Measurements from ENCODE around the gene PLSCR4. TPM values are rescaled to one million over a fixed set of nuclear protein-coding genes. Genes with fewer than 3 reads are reported as not detected.

PLSCR4 gene
- total and polyA plus RNA-seq, 9 donors: 30.7 to 78.4 (median 50.9) TPM

GRCh38 chr3:146268535-146269219 lies 17.8 kb upstream of the PLSCR4 start:
- no peaks in the 10 kb centered on the region for H3K27me3 ChIP-seq
- 89 to 94% (median 94%) methylated on average over 6 of the region's 6 CpGs for WGBS, 3 donors
- intact Hi-C loops (cut with DNase I): no loop called here
- TF ChIP-seq POLR2A (IDR thresholded peaks at IDR 0.05) (no peak), EP300 (IDR thresholded peaks at IDR 0.05) (no peak), CTCF (IDR thresholded peaks at IDR 0.05) (no peak)
- no peak overlapping the region for H3K4me3 ChIP-seq
- no peaks in the 10 kb centered on the region for H3K36me3 ChIP-seq
- H3K27ac ChIP-seq: no peak overlapping the region
- no peaks in the 10 kb centered on the region for H3K9me3 ChIP-seq
- H3K4me1 ChIP-seq (ENCODE audit: insufficient read depth): no peaks in the 10 kb centered on the region
- no peak for DNase-seq

- Histone ChIP-seq H3K9me3 (no peaks in the 10 kb centered on the region), H3K27me3 (no peaks in the 10 kb centered on the region), H3K4me1 (ENCODE audit: insufficient read depth) (no peaks in the 10 kb centered on the region), H3K4me3 (no peak overlapping the region), H3K27ac (no peak overlapping the region), H3K36me3 (no peaks in the 10 kb centered on the region)
- intact Hi-C loops (cut with DNase I): no loop called here
- TF ChIP-seq POLR2A (IDR thresholded peaks at IDR 0.05) (no peak), CTCF (IDR thresholded peaks at IDR 0.05) (no peak), EP300 (IDR thresholded peaks at IDR 0.05) (no peak)
- 68 to 74% (median 69%) methylated on average over 1 of the region's 1 CpG for WGBS, 3 donors
- DNase-seq: no peak
These were observed 14.8 kb upstream of the PLSCR4 start for GRCh38 chr3:146265720-146266119.

- no peak overlapping the region for H3K4me3 ChIP-seq
- intact Hi-C loops (cut with DNase I): no loop called here
- H3K4me1 ChIP-seq (ENCODE audit: insufficient read depth): no peaks in the 10 kb centered on the region
- TF ChIP-seq EP300 (IDR thresholded peaks at IDR 0.05) (no peak), POLR2A (IDR thresholded peaks at IDR 0.05) (no peak), CTCF (IDR thresholded peaks at IDR 0.05) (no peak)
- H3K27ac ChIP-seq: no peak overlapping the region
- no peaks in the 10 kb centered on the region for H3K36me3 ChIP-seq
- no peaks in the 10 kb centered on the region for H3K27me3 ChIP-seq
- WGBS, 3 donors: 63 to 69% (median 69%) methylated on average over 2 of the region's 2 CpGs
- H3K9me3 ChIP-seq: no peaks in the 10 kb centered on the region
- no peak for DNase-seq
These were observed 11.6 kb upstream of the PLSCR4 start for GRCh38 chr3:146262371-146263110.

GRCh38 chr3:146259880-146260589 lies 9.1 kb upstream of the PLSCR4 start:
- H3K4me1 ChIP-seq (ENCODE audit: insufficient read depth): no peaks in the 10 kb centered on the region
- intact Hi-C loops (cut with DNase I): loop anchor here in 1 of 4 donors (10.0 kb wide), 1 partner anchor 285 kb away; the partner anchor contains the start of gene PLSCR1
- H3K9me3 ChIP-seq: no peaks in the 10 kb centered on the region
- 85 to 93% (median 87%) methylated on average over 5 of the region's 5 CpGs for WGBS, 3 donors
- TF ChIP-seq EP300 (IDR thresholded peaks at IDR 0.05) (no peak), POLR2A (IDR thresholded peaks at IDR 0.05) (no peak), CTCF (IDR thresholded peaks at IDR 0.05) (no peak)
- no peak for DNase-seq
- no peak overlapping the region for H3K4me3 ChIP-seq
- no peaks in the 10 kb centered on the region for H3K36me3 ChIP-seq
- H3K27ac ChIP-seq: no peak overlapping the region
- no peaks in the 10 kb centered on the region for H3K27me3 ChIP-seq
